Loucy (cell line): ENCODE measurements around the gene MALRD1.

Source experiments
- H2AFZ ChIP-seq: fragments of 200-600 bp; sonication (generic); 2 replicates; pipeline ENCODE4 v1.6.0; 2016; ENCODE audit warnings: antibody characterized with exemption, mild to moderate bottlenecking, low read length, moderate library complexity
- H3F3A ChIP-seq: fragments of 200-600 bp; 2 replicates; pipeline ENCODE4 v1.6.0; 2016; ENCODE audit warnings: antibody characterized with exemption, low read depth, mild to moderate bottlenecking
- H3K27me3 ChIP-seq: fragments of 200-600 bp; sonication (generic); 2 replicates; pipeline ENCODE4 v1.6.1; 2014; ENCODE audit warnings: low read length, mild to moderate bottlenecking; ENCODE audit not compliant: insufficient read depth, poor library complexity, severe bottlenecking
- H3K36me3 ChIP-seq: fragments of 200-600 bp; sonication (generic); 2 replicates; pipeline ENCODE4 v1.6.1; 2016; ENCODE audit warnings: low read length; ENCODE audit not compliant: insufficient read depth
- H3K4me1 ChIP-seq: fragments of 200-600 bp; sonication (generic); 2 replicates; pipeline ENCODE4 v1.5.1; 2014; ENCODE audit warnings: low read length, mild to moderate bottlenecking; ENCODE audit not compliant: insufficient read depth, poor library complexity, severe bottlenecking
- H3K4me2 ChIP-seq: fragments of 200-600 bp; sonication (generic); 2 replicates; pipeline ENCODE4 v1.6.0; 2014; ENCODE audit warnings: antibody characterized with exemption, low read length, low read depth, mild to moderate bottlenecking; ENCODE audit not compliant: poor library complexity, severe bottlenecking
- H3K4me3 ChIP-seq: fragments of 200-600 bp; sonication (generic); 2 replicates; pipeline ENCODE4 v1.5.1; 2014; ENCODE audit warnings: low read length, mild to moderate bottlenecking, mixed read lengths; ENCODE audit not compliant: poor library complexity, severe bottlenecking
- H3K79me2 ChIP-seq: fragments of 200-600 bp; sonication (generic); 2 replicates; pipeline ENCODE4 v1.6.1; 2014; ENCODE audit warnings: low read length; ENCODE audit not compliant: insufficient read depth
- H3K9ac ChIP-seq: fragments of 200-600 bp; sonication (generic); 2 replicates; pipeline ENCODE4 v1.6.0; 2014; ENCODE audit warnings: mild to moderate bottlenecking, low read depth, low read length, moderate library complexity; ENCODE audit not compliant: poor library complexity, severe bottlenecking
- H3K9me2 ChIP-seq: fragments of 200-600 bp; sonication (generic); replicated peaks from 2 replicates; pipeline ENCODE4 v1.6.1; 2016; ENCODE audit warnings: low read depth, low read length, mixed read lengths
- H3K9me3 ChIP-seq: fragments of 200-600 bp; sonication (generic); 2 replicates; pipeline ENCODE4 v1.6.1; 2014; ENCODE audit warnings: mild to moderate bottlenecking, antibody characterized with exemption, low read length, low read depth; ENCODE audit not compliant: insufficient read depth
- H4K20me1 ChIP-seq: fragments of 200-600 bp; sonication (generic); 2 replicates; pipeline ENCODE4 v1.6.0; 2014; ENCODE audit warnings: antibody characterized with exemption, low read length, mild to moderate bottlenecking; ENCODE audit not compliant: insufficient read depth, poor library complexity, severe bottlenecking
- EZH2phosphoT487 ChIP-seq: fragments of 200-600 bp; IDR thresholded peaks from 2 replicates; pipeline ENCODE4 v1.6.1; 2018; ENCODE audit warnings: antibody characterized with exemption, mild to moderate bottlenecking, moderate library complexity, borderline replicate concordance
- TF ChIP-seq, protein P1 (sequence below): fragments of 200-600 bp; sonication (generic); conservative IDR thresholded peaks from 2 replicates; pipeline ENCODE4 v1.5.1; 2014; ENCODE audit warnings: mild to moderate bottlenecking, antibody characterized with exemption, low read length

MALRD1 gene

DNA sequence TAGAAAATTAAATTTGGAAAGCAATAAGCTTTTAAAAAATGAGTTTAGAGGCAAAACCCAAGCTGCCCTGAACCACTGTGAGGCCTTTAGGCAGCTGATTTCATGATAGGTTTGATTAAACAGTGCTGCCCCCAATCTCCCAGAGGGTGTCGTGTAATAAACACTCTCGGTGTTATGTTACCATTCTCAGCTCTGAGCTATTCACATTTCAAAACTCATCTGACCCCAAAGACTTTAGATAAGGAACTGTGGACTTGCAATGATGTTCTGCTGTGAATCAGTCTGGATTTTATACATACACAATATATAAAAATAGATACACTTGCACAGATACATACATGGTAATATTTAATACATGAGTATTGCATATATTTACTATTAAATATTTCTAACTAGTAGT, 120.4 kb downstream of the MALRD1 start:
- Histone ChIP-seq H3K9me3 (no peaks in the 10 kb centered on the region), H3K36me3 (no peaks in the 10 kb centered on the region), H3K4me1 (no peaks in the 10 kb centered on the region), H3K79me2 (no peaks in the 10 kb centered on the region), H3K9ac (no peak overlapping the region), H3K4me3 (no peak overlapping the region), H3K27me3 (no peaks in the 10 kb centered on the region), H3K9me2 (no peaks in the 10 kb centered on the region), H3F3A (no peaks in the 10 kb centered on the region), H3K4me2 (no peak overlapping the region), H4K20me1 (no peaks in the 10 kb centered on the region), H2AFZ (no peak overlapping the region)
- TF ChIP-seq EZH2phosphoT487: no peak
- TF ChIP-seq, protein P1, sequence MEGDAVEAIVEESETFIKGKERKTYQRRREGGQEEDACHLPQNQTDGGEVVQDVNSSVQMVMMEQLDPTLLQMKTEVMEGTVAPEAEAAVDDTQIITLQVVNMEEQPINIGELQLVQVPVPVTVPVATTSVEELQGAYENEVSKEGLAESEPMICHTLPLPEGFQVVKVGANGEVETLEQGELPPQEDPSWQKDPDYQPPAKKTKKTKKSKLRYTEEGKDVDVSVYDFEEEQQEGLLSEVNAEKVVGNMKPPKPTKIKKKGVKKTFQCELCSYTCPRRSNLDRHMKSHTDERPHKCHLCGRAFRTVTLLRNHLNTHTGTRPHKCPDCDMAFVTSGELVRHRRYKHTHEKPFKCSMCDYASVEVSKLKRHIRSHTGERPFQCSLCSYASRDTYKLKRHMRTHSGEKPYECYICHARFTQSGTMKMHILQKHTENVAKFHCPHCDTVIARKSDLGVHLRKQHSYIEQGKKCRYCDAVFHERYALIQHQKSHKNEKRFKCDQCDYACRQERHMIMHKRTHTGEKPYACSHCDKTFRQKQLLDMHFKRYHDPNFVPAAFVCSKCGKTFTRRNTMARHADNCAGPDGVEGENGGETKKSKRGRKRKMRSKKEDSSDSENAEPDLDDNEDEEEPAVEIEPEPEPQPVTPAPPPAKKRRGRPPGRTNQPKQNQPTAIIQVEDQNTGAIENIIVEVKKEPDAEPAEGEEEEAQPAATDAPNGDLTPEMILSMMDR: no peak

DNA sequence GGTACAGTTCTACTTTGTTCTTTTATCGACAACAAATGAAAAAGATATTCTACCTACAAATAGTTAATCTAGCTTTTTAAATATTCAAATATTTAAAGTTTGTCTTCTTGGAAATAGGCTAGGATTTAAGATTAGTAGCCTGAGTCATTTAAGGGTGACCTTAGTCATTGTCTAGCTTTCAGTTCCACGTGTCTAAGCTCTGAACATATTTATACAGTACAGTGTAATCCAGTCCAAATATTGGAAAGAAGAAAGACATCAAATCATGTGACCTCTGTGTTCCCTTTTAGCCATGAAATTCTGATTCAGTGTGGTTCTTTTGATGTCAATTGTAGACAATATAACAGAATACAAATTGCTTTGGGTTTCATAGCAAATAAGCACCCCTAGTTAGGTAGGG, 121.1 kb downstream of the MALRD1 start:
- Histone ChIP-seq H3K4me3 (no peak overlapping the region), H3K9me2 (no peaks in the 10 kb centered on the region), H3K27me3 (no peaks in the 10 kb centered on the region), H4K20me1 (no peaks in the 10 kb centered on the region), H3K9me3 (no peaks in the 10 kb centered on the region), H3K79me2 (no peaks in the 10 kb centered on the region), H3K36me3 (no peaks in the 10 kb centered on the region), H3K4me2 (no peak overlapping the region), H2AFZ (no peak overlapping the region), H3K9ac (no peak overlapping the region), H3F3A (no peaks in the 10 kb centered on the region), H3K4me1 (no peaks in the 10 kb centered on the region)
- TF ChIP-seq, protein P1: no peak
- TF ChIP-seq EZH2phosphoT487: no peak

DNA sequence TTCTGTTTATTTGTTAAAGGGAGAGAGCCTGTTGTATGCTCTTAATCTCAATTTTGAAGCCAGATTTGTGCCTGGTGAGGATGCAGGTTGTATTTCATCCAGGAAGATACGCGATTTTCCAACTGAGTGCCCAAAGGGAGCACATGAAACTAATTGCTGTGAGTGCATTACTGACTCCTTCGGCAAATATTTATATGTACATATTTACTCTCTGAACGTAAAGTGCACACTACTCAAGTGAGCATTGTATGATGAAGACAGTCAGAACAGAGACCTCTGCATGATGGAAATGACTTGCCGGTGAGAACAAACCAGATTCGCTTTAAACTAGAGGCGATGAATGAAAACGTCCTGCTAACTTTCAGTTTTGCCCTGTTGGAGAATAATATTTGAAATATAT, 130.1 kb downstream of the MALRD1 start:
- H3K4me1 ChIP-seq: no peaks in the 10 kb centered on the region
- H3K36me3 ChIP-seq: no peaks in the 10 kb centered on the region
- H4K20me1 ChIP-seq: no peaks in the 10 kb centered on the region
- no peak overlapping the region for H3K9ac ChIP-seq
- TF ChIP-seq EZH2phosphoT487: no peak
- TF ChIP-seq, protein P1: no peak
- no peak overlapping the region for H2AFZ ChIP-seq
- H3K4me3 ChIP-seq: no peak overlapping the region
- H3K79me2 ChIP-seq: no peaks in the 10 kb centered on the region
- H3K27me3 ChIP-seq: no peaks in the 10 kb centered on the region
- H3F3A ChIP-seq: no peaks in the 10 kb centered on the region
- no peak overlapping the region for H3K4me2 ChIP-seq
- no peaks in the 10 kb centered on the region for H3K9me2 ChIP-seq
- H3K9me3 ChIP-seq: no peaks in the 10 kb centered on the region
